Liver (tissue), 9 donors: ENCODE data around the gene INO80C. TPM values are rescaled to one million over a fixed set of nuclear protein-coding genes. Genes with fewer than 3 reads are reported as not detected.

Source experiments
- DNase-seq: peaks from one replicate; pipeline ENCODE4 v3.0.0-alpha.2; 2017; ENCODE audit warnings: low spot score
- H3K27ac ChIP-seq, 2 donors: one replicate each; pipeline ENCODE4 v1.7.0; 2013; ENCODE audit warnings: inconsistent platforms in 2 of 2, low read length in 2 of 2, control low read depth in 1 of 2, low read depth in 1 of 2, mild to moderate bottlenecking in 1 of 2
- H3K27me3 ChIP-seq, 4 donors: one replicate each; pipeline versions ENCODE4 v1.6.1 to v1.7.0; 2013; ENCODE audit warnings: low read length in 3 of 4, inconsistent platforms in 1 of 4, mild to moderate bottlenecking in 1 of 4, moderate library complexity in 1 of 4; ENCODE audit not compliant: control insufficient read depth in 4 of 4, insufficient read depth in 4 of 4
- H3K36me3 ChIP-seq, 4 donors: one replicate each; pipeline versions ENCODE4 v1.6.1 to v1.7.0; 2013; ENCODE audit warnings: low read length in 3 of 4, mild to moderate bottlenecking in 3 of 4, low read depth in 1 of 4, moderate library complexity in 1 of 4; ENCODE audit not compliant: control insufficient read depth in 4 of 4, insufficient read depth in 3 of 4
- H3K4me1 ChIP-seq, 4 donors: one replicate each; pipeline versions ENCODE4 v1.6.1 to v1.7.0; 2013; ENCODE audit warnings: low read length in 3 of 4, mild to moderate bottlenecking in 3 of 4, moderate library complexity in 1 of 4; ENCODE audit not compliant: control insufficient read depth in 4 of 4, insufficient read depth in 4 of 4
- H3K4me3 ChIP-seq, 3 donors: one replicate each; pipeline versions ENCODE4 v1.6.1 to v1.7.0; 2013; ENCODE audit warnings: low read length in 3 of 3, control low read depth in 1 of 3, low read depth in 1 of 3, mild to moderate bottlenecking in 1 of 3
- H3K9ac ChIP-seq, 2 donors: one replicate each; pipeline ENCODE4 v1.7.0; 2013; ENCODE audit warnings: low read length in 2 of 2, mild to moderate bottlenecking in 2 of 2, moderate library complexity in 2 of 2, control low read depth in 1 of 2, low read depth in 1 of 2
- H3K9me3 ChIP-seq, 4 donors: one replicate each; pipeline versions ENCODE4 v1.6.1 to v1.7.0; 2013; ENCODE audit warnings: low read length in 3 of 4; ENCODE audit not compliant: control insufficient read depth in 4 of 4
- EGR1 ChIP-seq, 2 donors: IDR thresholded peaks; 2 replicates each; pipeline ENCODE4 v1.6.1; 2016 to 2018; ENCODE audit warnings: antibody characterized with exemption in 2 of 2, low read depth in 2 of 2
- FOXA1 ChIP-seq: IDR thresholded peaks from 2 replicates; pipeline ENCODE4 v1.6.1; 2016; ENCODE audit warnings: antibody characterized with exemption
- GABPA ChIP-seq, 2 donors: IDR thresholded peaks in 1 of 2; conservative IDR thresholded peaks in 1 of 2; 2 replicates each; pipeline ENCODE4 v1.6.1; 2016; ENCODE audit warnings: antibody characterized with exemption in 2 of 2, mild to moderate bottlenecking in 1 of 2, moderate library complexity in 1 of 2
- HNF4A ChIP-seq, 2 donors: conservative IDR thresholded peaks; 2 replicates each; pipeline ENCODE4 v1.6.1; 2016; ENCODE audit warnings: antibody characterized with exemption in 2 of 2, mild to moderate bottlenecking in 2 of 2
- HNF4G ChIP-seq: IDR thresholded peaks from 2 replicates; pipeline ENCODE4 v1.6.1; 2016; ENCODE audit warnings: antibody characterized with exemption
- JUND ChIP-seq, 2 donors: IDR thresholded peaks; 2 replicates each; pipeline ENCODE4 v1.6.1; 2016; ENCODE audit warnings: antibody characterized with exemption in 2 of 2
- NR2F2 ChIP-seq: IDR thresholded peaks from 2 replicates; pipeline ENCODE4 v1.6.1; 2016; ENCODE audit warnings: antibody characterized with exemption
- RAD21 ChIP-seq, 2 donors: IDR thresholded peaks; 2 replicates each; pipeline ENCODE4 v1.6.1; 2016; ENCODE audit warnings: antibody characterized with exemption in 2 of 2, mild to moderate bottlenecking in 2 of 2
- RXRA ChIP-seq, 2 donors: IDR thresholded peaks; 2 replicates each; pipeline ENCODE4 v1.6.1; 2017 to 2018; ENCODE audit warnings: antibody characterized with exemption in 2 of 2, mild to moderate bottlenecking in 1 of 2
- SP1 ChIP-seq: IDR thresholded peaks from 2 replicates; pipeline ENCODE4 v1.6.1; 2018; ENCODE audit warnings: antibody characterized with exemption, mild to moderate bottlenecking
- YY1 ChIP-seq: IDR thresholded peaks from 2 replicates; pipeline ENCODE4 v1.6.1; 2016; ENCODE audit warnings: antibody characterized with exemption, mild to moderate bottlenecking
- WGBS: extraction: QIAGEN DNeasy Blood & Tissue Kit; methylation state at CpG from one replicate; pipeline ENCODE4 v1.1.7; 2013; 5-methylcytosine and 5-hydroxymethylcytosine counted together
- polyA plus RNA-seq, 2 donors: library from polyadenylated mRNA; stranded (reverse) in 1 of 2; unstranded in 1 of 2; fragments of 200-250 nt in 1 of 2; fragments of >200 nt in 1 of 2; fragmentation: Nextera tagmentation in 1 of 2; extraction: Ambion mirVana in 1 of 2; gene quantifications; one replicate each; pipeline versions ENCODE4 v1.2.1 to v1.2.3, GENCODE V29; 2013 to 2015
- total RNA-seq, 2 donors: library from RNA; depleted of rRNA; stranded (reverse); fragments of >200 nt; gene quantifications; one replicate each; pipeline ENCODE4 v1.2.3, GENCODE V29; 2014
- TF ChIP-seq, protein P1 (sequence below): fragments of 150-350 bp; IDR thresholded peaks from 2 replicates; pipeline ENCODE4 v1.5.1; 2017; ENCODE audit warnings: improper control_type of control experiment, low read depth, low read length; ENCODE audit not compliant: missing input control
- TF ChIP-seq, protein P2 (sequence below): IDR thresholded peaks from 2 replicates; pipeline ENCODE4 v1.6.1; 2016; ENCODE audit warnings: antibody characterized with exemption
- TF ChIP-seq, protein P3 (sequence below): IDR thresholded peaks from 2 replicates; pipeline ENCODE4 v1.6.1; 2016; ENCODE audit warnings: antibody characterized with exemption
- TF ChIP-seq, protein P4 (sequence below): IDR thresholded peaks from 2 replicates; pipeline ENCODE4 v1.6.1; 2016; ENCODE audit warnings: antibody characterized with exemption, mild to moderate bottlenecking
- TF ChIP-seq, protein P5 (sequence below): IDR thresholded peaks from 2 replicates; pipeline ENCODE4 v1.6.1; 2016; ENCODE audit warnings: antibody characterized with exemption
- donor health status: healthy.
- donor health status: healthy.
- donor health status: healthy.
- donor health status: healthy.
- donor health status: healthy.

INO80C gene
- total and polyA plus RNA-seq, 4 donors: 4.6 to 13.4 (median 10.5) TPM

DNA sequence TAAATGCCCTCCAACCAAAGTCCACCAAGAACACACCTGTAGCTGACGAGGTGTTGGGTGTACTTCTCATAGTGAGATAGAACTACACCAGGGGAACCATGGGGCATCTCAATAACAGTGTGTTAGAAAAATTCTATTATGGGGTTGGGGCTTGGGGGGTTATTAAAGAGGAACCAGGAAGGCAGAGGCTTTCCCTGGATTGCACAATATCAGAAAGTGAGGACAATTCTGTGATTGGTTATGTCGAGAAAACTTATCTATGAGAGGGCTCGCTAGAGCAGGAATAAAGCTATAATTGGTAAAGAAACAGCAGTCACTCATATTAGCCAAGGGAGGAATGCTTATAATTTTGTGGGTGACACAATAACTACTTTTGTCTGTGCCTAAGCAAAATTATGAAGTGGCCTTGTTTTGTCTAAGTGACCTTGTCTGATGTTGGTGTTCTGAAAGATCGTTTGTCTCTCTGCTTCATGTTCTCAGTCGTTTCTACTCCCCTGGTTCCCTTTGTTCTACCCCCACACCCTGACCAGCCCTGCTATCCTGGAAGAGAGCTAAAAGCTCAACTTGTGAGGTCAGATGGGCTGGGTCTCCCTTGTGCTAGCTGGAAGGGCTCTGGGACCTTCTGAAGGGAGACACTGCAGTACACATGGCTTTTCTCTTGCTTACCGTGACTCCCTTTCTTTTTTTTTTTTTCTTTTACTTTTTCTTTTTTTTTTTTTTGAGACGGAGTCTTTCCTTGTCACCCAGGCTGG, 21.6 kb upstream of the INO80C start:
- no peak overlapping the region for H3K4me3 ChIP-seq
- no peak for DNase-seq
- H3K27me3 ChIP-seq: no peaks in the 10 kb centered on the region
- no peak overlapping the region for H3K9ac ChIP-seq
- no peaks in the 10 kb centered on the region for H3K36me3 ChIP-seq
- no peaks in the 10 kb centered on the region for H3K9me3 ChIP-seq
- 85% methylated on average over 7 of the region's 7 CpGs for WGBS
- TF ChIP-seq, protein P1, sequence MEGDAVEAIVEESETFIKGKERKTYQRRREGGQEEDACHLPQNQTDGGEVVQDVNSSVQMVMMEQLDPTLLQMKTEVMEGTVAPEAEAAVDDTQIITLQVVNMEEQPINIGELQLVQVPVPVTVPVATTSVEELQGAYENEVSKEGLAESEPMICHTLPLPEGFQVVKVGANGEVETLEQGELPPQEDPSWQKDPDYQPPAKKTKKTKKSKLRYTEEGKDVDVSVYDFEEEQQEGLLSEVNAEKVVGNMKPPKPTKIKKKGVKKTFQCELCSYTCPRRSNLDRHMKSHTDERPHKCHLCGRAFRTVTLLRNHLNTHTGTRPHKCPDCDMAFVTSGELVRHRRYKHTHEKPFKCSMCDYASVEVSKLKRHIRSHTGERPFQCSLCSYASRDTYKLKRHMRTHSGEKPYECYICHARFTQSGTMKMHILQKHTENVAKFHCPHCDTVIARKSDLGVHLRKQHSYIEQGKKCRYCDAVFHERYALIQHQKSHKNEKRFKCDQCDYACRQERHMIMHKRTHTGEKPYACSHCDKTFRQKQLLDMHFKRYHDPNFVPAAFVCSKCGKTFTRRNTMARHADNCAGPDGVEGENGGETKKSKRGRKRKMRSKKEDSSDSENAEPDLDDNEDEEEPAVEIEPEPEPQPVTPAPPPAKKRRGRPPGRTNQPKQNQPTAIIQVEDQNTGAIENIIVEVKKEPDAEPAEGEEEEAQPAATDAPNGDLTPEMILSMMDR: no peak
- TF ChIP-seq HNF4A (conservative IDR thresholded peaks at IDR 0.05) (no peak), RAD21 (IDR thresholded peaks at IDR 0.05) (no peak), JUND (IDR thresholded peaks at IDR 0.05) (no peak), NR2F2 (no peak), EGR1 (IDR thresholded peaks at IDR 0.05; ENCODE audit: low read depth in 2 of 2) (no peak), FOXA1 (no peak), GABPA (IDR thresholded peaks at IDR 0.05 in 1 of 2, conservative IDR thresholded peaks at IDR 0.05 in 1 of 2) (no peak), YY1 (no peak), RXRA (IDR thresholded peaks at IDR 0.05) (no peak), HNF4G (no peak), SP1 (no peak)
- TF ChIP-seq, protein P2, sequence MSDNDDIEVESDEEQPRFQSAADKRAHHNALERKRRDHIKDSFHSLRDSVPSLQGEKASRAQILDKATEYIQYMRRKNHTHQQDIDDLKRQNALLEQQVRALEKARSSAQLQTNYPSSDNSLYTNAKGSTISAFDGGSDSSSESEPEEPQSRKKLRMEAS: no peak
- TF ChIP-seq, protein P3, sequence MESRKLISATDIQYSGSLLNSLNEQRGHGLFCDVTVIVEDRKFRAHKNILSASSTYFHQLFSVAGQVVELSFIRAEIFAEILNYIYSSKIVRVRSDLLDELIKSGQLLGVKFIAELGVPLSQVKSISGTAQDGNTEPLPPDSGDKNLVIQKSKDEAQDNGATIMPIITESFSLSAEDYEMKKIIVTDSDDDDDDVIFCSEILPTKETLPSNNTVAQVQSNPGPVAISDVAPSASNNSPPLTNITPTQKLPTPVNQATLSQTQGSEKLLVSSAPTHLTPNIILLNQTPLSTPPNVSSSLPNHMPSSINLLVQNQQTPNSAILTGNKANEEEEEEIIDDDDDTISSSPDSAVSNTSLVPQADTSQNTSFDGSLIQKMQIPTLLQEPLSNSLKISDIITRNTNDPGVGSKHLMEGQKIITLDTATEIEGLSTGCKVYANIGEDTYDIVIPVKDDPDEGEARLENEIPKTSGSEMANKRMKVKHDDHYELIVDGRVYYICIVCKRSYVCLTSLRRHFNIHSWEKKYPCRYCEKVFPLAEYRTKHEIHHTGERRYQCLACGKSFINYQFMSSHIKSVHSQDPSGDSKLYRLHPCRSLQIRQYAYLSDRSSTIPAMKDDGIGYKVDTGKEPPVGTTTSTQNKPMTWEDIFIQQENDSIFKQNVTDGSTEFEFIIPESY: no peak
- TF ChIP-seq, protein P4, sequence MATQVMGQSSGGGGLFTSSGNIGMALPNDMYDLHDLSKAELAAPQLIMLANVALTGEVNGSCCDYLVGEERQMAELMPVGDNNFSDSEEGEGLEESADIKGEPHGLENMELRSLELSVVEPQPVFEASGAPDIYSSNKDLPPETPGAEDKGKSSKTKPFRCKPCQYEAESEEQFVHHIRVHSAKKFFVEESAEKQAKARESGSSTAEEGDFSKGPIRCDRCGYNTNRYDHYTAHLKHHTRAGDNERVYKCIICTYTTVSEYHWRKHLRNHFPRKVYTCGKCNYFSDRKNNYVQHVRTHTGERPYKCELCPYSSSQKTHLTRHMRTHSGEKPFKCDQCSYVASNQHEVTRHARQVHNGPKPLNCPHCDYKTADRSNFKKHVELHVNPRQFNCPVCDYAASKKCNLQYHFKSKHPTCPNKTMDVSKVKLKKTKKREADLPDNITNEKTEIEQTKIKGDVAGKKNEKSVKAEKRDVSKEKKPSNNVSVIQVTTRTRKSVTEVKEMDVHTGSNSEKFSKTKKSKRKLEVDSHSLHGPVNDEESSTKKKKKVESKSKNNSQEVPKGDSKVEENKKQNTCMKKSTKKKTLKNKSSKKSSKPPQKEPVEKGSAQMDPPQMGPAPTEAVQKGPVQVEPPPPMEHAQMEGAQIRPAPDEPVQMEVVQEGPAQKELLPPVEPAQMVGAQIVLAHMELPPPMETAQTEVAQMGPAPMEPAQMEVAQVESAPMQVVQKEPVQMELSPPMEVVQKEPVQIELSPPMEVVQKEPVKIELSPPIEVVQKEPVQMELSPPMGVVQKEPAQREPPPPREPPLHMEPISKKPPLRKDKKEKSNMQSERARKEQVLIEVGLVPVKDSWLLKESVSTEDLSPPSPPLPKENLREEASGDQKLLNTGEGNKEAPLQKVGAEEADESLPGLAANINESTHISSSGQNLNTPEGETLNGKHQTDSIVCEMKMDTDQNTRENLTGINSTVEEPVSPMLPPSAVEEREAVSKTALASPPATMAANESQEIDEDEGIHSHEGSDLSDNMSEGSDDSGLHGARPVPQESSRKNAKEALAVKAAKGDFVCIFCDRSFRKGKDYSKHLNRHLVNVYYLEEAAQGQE: no peak
- TF ChIP-seq, protein P5, sequence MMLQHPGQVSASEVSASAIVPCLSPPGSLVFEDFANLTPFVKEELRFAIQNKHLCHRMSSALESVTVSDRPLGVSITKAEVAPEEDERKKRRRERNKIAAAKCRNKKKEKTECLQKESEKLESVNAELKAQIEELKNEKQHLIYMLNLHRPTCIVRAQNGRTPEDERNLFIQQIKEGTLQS: no peak
- peaks cover 0 to 10% (median 1%) of the 10 kb centered on the region in 4 donors for H3K4me1 ChIP-seq
- no peak overlapping the region for H3K27ac ChIP-seq
